GM12873 (cell line): ENCODE data around the gene CPNE5.
A peak's percentile ranks its signal among the peaks of the same experiment; 100 is the strongest.

Source experiments
- TF ChIP-seq, protein P1 (sequence below): IDR thresholded peaks from 2 replicates; pipeline ENCODE4 v1.5.1; 2012; ENCODE audit warnings: low read depth, mild to moderate bottlenecking, moderate library complexity, low read length, control low read depth; ENCODE audit not compliant: insufficient read depth; ENCODE audit errors: missing control alignments

The CPNE5 gene

DNA sequence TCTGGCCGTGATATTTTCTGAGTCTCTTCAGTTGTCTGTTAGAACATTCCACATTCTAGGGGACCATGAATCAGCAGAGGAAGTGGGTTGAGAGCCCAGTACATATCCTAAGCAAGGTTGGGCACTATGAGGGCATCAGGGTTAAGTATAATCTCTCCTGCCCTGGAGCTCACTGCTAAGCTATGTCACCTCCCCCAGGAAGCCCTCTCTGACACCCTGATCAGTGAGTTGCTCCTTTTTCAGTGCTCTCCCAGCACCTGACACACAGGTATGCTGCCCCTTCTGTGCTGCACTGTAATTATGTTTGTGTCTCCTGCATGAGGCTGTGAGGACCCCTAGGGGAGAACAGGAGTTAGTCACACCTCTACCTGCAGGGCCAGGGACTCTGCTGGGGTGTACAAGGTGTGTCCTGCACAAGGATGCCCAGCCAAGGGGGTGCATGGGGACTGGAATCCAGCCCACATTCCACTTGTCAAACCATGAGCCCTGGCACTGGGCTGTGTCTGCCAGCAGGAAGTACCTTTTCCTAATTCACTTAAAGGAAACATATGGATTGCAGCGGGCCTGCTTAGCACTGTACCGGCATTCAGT, 137.7 kb downstream of the CPNE5 start:
- TF ChIP-seq, protein P1, sequence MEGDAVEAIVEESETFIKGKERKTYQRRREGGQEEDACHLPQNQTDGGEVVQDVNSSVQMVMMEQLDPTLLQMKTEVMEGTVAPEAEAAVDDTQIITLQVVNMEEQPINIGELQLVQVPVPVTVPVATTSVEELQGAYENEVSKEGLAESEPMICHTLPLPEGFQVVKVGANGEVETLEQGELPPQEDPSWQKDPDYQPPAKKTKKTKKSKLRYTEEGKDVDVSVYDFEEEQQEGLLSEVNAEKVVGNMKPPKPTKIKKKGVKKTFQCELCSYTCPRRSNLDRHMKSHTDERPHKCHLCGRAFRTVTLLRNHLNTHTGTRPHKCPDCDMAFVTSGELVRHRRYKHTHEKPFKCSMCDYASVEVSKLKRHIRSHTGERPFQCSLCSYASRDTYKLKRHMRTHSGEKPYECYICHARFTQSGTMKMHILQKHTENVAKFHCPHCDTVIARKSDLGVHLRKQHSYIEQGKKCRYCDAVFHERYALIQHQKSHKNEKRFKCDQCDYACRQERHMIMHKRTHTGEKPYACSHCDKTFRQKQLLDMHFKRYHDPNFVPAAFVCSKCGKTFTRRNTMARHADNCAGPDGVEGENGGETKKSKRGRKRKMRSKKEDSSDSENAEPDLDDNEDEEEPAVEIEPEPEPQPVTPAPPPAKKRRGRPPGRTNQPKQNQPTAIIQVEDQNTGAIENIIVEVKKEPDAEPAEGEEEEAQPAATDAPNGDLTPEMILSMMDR = peak; percentile 59

- TF ChIP-seq, protein P1 = no peak
Observed at GRCh38 chr6:36700831-36701230, 138.4 kb downstream of the CPNE5 start.

DNA sequence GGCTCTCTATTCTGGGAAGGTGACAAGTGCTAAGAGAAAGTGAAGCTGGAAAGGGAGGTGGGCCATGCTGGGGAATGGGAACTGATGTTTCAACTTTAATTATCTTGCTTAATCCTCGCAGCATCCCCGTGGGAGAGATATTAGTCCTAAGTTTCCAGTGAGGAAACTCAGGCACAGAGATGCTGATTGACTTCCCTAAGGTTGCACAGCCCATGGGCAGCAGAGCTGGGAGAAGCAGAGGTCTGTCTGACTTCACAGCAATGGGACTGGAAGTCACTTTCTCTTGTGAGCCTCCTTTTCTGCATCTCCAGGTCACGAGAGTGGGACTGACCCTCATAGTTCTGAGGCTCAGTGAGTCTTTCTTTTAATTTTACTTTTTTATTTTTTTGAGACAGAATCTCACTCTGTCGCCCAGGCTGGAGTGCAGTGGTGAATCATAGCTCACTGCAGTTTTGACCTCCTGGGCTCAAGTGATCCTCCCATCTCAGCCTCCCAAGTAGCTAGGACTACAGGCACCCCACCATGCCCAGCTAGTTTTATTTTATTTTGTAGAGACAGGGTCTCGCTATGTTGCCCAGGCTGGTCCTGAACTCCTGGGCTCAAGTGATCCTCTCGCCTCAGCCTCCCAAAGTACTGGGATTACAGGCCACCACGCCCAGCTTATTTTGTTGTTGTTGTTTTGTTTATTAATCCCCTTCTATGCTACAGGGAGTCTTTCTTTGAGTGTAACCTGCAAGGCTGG, 139.0 kb downstream of the CPNE5 start:
- TF ChIP-seq, protein P1 = no peak

DNA sequence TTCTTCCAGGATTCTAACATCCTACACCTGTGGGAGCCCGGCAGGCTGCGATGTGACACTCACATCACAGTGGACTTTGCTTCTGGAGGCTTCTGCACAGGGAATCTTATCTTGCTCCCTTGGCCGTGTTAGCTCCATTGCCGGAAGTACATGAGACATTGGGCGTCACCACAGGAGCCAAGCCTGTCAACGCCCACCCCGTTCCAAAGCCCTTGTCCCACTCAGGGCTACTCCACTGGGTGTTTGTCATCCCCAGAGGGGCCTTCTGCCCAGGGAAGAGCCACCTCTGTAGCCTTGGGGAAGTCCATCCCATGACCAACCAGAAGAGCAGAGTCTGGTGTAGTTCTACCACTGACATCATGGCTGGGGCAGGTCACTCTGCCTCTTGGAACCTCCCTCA, 139.9 kb downstream of the CPNE5 start:
- TF ChIP-seq, protein P1 = no peak

DNA sequence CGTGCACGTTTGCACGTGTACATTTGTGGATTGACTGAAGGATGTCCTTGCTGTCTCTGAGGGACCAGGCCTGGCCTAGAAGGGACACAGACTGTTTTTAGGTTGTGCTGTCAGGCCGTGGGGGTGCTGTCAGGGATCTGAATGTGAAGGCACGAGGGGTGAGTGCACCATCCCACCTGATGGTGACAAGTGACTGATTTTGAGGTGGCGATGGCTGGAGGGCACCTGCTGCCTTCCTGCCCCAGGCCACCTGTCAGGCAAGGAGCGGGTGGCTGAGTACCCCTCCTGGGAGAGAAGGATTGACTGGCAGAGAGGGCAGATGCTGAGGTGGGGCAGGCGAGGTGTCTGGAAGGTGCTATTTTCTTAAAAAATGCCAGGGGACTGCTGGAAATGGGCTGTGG, 140.4 kb downstream of the CPNE5 start:
- TF ChIP-seq, protein P1 = no peak

DNA sequence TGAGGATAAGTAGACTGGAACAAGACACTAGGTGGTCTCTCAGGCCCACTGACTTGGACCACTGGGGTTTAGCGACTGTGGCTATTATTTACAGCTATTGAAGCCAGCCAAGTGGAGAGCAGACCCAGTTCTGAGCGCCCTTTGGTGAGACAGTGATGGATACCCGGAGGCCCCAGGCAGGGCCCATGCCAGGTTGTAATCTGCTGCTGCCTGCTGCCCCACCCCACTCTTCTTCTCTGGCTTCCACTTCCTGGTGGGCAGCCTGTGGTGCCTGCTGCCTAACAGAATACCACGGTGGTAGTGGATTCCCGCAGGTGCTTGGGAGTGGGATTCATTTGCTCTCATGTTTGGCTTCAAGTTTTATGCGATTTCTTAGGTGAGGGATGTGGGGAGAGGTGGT, 141.0 kb downstream of the CPNE5 start:
- TF ChIP-seq, protein P1 = no peak

- TF ChIP-seq, protein P1 = no peak
Observed at GRCh38 chr6:36697481-36697903, 141.8 kb downstream of the CPNE5 start, which contains the start of gene RAB44. Gene RAB44 (plus strand): TSS chr6:36697826. CDS start chr6:36704236, 6,410 bp downstream.
